HG03342 (cell line): ENCODE data around the gene PCED1A.

ENCODE experiments used
- ATAC-seq: cut with Tn5 transposase; IDR thresholded peaks from one replicate; pipeline ENCODE4 v1.9.1; 2021; ENCODE audit warnings: mild to moderate bottlenecking, moderate library complexity; ENCODE audit not compliant: unreplicated experiment

PCED1A gene

GRCh38 chr20:2867081-2867864 is 26.8 kb upstream of the PCED1A start:
- ATAC-seq: no peak

- no peak for ATAC-seq
Measured at GRCh38 chr20:2866236-2866635, 25.8 kb upstream of the PCED1A start.

GRCh38 chr20:2865630-2866029 is 25.2 kb upstream of the PCED1A start:
- no peak for ATAC-seq

GRCh38 chr20:2865101-2865500 is 24.6 kb upstream of the PCED1A start:
- ATAC-seq: no peak

DNA sequence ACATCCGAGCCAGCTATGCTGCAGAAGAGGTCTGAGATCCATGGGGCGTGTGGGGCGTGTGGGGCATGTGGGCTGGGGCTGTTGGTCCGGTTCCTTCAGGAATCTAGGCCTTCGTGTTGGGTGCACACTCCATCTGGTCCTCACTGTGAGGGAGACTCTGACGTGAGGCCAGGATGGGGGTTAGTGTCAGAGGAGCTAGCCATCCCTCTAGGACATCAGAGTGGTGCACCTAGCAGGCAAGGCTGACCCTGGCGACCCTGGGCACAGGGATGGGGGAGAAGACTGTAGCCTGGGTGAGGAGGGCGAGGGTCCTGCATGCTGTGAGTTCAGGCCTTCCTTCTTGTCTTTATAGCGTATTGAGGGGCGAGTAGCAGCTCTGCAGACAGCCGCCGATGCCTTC is 24.2 kb upstream of the PCED1A start:
- ATAC-seq: no peak

- ATAC-seq: no peak
Measured at GRCh38 chr20:2859330-2860121, 19.1 kb upstream of the PCED1A start.

- no peak for ATAC-seq
Measured at GRCh38 chr20:2858591-2858990, 18.1 kb upstream of the PCED1A start.

GRCh38 chr20:2851086-2851485 is 10.6 kb upstream of the PCED1A start:
- ATAC-seq: no peak

- no peak for ATAC-seq
Measured at GRCh38 chr20:2849529-2849928, 9.1 kb upstream of the PCED1A start.

- ATAC-seq: no peak
Measured at GRCh38 chr20:2847802-2848201, 7.3 kb upstream of the PCED1A start.

GRCh38 chr20:2846698-2847097 is 6.2 kb upstream of the PCED1A start:
- ATAC-seq: no peak

GRCh38 chr20:2845607-2846006 is 5.2 kb upstream of the PCED1A start:
- ATAC-seq: no peak

DNA sequence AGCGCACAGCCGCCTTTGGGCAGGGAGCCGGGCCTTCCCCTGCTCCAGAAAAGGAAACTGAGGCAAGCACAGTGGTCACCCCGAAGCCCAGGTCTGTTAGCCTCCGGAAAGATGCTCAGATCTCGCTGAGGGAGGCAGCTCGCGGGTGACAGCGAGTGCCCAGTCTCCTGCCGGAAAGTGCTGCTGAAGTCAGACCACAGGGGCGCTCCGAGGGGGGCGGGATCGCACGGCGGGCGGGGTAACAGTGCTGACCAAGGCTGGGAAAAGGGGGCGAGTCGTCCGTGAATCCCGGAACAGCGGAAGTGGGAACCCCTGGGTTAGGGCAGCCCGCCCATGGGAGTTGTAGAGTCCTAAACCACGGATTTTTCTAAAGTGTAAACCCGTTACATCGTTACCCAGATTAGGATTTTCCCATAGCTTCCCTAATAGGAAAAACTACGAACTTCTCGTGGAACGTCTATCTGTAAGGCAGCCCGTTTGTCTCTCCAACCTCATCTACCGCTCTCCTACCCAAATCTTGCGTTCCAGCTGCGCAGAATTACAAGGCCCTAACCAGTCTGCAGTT is 594 bp upstream of the PCED1A start:
- peak; percentile 28 for ATAC-seq

GRCh38 chr20:2839732-2840137 is 720 bp downstream of the PCED1A start:
- no peak for ATAC-seq

- no peak for ATAC-seq
Measured at GRCh38 chr20:2838847-2839671, 1.4 kb downstream of the PCED1A start.

DNA sequence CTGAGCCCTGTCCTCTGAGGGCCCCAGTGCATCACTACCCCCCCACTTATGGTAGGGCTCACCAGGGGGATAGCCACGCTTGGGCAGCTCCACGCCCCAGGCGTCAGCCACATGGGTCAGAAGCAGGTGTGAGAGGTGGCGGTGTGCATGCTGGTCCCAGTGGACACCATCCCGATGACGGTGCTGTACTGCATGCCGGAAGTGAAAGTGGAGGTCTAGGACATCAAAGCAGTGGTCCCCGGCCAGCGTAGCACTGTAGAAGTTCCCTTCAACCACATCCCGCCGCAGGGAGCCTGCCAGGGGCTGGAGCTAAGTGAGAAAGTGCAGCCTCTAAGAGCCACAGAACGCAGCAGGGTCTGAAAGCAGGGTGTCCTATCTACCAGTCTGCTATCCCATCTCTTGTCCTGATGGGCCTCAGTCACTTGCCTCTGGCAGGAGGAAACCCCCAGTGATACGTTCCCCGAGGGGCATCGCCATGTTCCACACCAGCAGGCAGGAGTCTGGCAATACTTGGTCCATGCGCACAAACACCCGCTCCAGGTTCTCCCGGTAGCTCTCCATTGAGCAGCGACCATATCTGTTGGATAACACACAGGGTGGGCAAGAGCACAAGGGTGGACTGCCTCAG is 2.2 kb downstream of the PCED1A start:
- ATAC-seq: no peak

GRCh38 chr20:2837221-2837960 is 3.1 kb downstream of the PCED1A start:
- no peak for ATAC-seq

- ATAC-seq: no peak
Measured at GRCh38 chr20:2836035-2836434, 4.4 kb downstream of the PCED1A start.

DNA sequence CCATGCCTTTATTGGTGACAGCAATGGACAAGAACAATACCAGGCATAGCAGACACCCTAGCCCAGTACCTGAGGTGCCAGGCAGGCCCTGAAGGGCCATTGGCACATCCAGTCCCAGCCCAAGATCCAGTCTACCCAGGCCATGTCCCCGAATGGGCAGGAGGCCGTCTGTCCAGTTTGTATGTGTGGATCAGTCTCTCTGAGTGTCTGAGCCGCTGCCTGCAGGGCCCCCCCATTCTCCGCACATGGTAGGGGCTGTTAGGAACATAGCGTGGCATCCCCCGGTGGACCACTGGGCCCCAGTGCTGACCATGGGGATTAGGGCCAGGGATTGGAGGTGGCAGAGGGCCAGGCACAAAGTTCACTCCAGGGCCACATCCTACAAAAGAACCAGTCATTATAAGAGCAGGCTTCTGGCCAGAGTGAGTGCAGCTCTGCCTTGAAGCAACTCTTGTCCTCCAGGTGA is 5.1 kb downstream of the PCED1A start:
- ATAC-seq: no peak
